K562 (cell line): ENCODE data around the gene RARRES2. TPM values are rescaled to one million over a fixed set of nuclear protein-coding genes. Genes with fewer than 3 reads are reported as not detected.
A peak's percentile ranks its signal among the peaks of the same experiment; 100 is the strongest.

Source experiments
- CREM ChIP-seq: IDR thresholded peaks from 2 replicates; pipeline ENCODE4 v1.6.1; 2014; ENCODE audit warnings: antibody characterized with exemption, low read depth
- MAX ChIP-seq: sonication (generic); formaldehyde crosslinking; IDR thresholded peaks from 2 replicates; pipeline ENCODE4 v1.9.0; 2022; ENCODE audit warnings: mild to moderate bottlenecking, missing genetic modification reagents
- NR2C1 ChIP-seq, 2 experiments: fragments of 450-650 bp; IDR thresholded peaks; 2 replicates each; pipeline ENCODE4 v1.6.1; 2017; ENCODE audit warnings: mild to moderate bottlenecking in 2 of 2, antibody characterized with exemption in 1 of 2, inconsistent platforms in 1 of 2, missing compliant biosample characterization in 1 of 2, missing genetic modification characterization in 1 of 2
- U2AF2 ChIP-seq: fragments of 200-400 bp; formaldehyde crosslinking; optimal IDR thresholded peaks from 2 replicates; pipeline ENCODE3; 2017; ENCODE audit warnings: low read depth, mild to moderate bottlenecking, low read length
- polyA plus RNA-seq, 8 experiments: library from polyadenylated mRNA; depleted of rRNA in 4 of 8; stranded (reverse) in 5 of 8; unstranded in 3 of 8; fragments of >200 nt; fragmentation: Nextera tagmentation in 2 of 8; fragmentation: Illumina TruSeq in 1 of 8; extraction: Ambion mirVana in 2 of 8; extraction: Trizol in 1 of 8; gene quantifications; 2 replicates each; pipeline versions ENCODE4 v1.2.1 to v1.2.3, GENCODE V29; 2011 to 2014; ENCODE audit warnings: inconsistent platforms in 1 of 8, missing spikeins in 1 of 8
- total RNA-seq, 7 experiments: library from RNA; depleted of rRNA in 6 of 7; stranded (reverse); fragments of >200 nt in 6 of 7; fragmentation: Illumina TruSeq in 2 of 7; extraction: Trizol in 2 of 7; gene quantifications; 2 replicates each; pipeline versions ENCODE4 v1.2.1 to v1.2.3, GENCODE V29; 2011 to 2021; ENCODE audit warnings: low replicate concordance in 1 of 7
- TF ChIP-seq, protein P1 (sequence below): fragments of 450-650 bp; formaldehyde crosslinking; IDR thresholded peaks from 2 replicates; pipeline ENCODE4 v1.4.0; 2022; ENCODE audit warnings: missing genetic modification characterization
- TF ChIP-seq, protein P2 (sequence below): fragments of 450-650 bp; IDR thresholded peaks from 2 replicates; pipeline ENCODE4 v1.6.1; 2017; ENCODE audit warnings: antibody characterized with exemption, mild to moderate bottlenecking
- TF ChIP-seq, protein P3 (sequence below): fragments of 450-650 bp; IDR thresholded peaks from 2 replicates; pipeline ENCODE4 v1.6.1; 2018; ENCODE audit not compliant: partially characterized antibody
- TF ChIP-seq, protein P4 (sequence below): sonication (generic); formaldehyde crosslinking; IDR thresholded peaks from 2 replicates; pipeline ENCODE4 v1.8.0; 2022; ENCODE audit warnings: mild to moderate bottlenecking, missing genetic modification reagents

Gene RARRES2
- total and polyA plus RNA-seq, 9 of the 15 experiments (the other 6 are each of a cell fraction or from before 2014, with no cell fraction given), result 0.11 to 1.7 (median 0.23) TPM; not detected in 6

GRCh38 chr7:150369748-150370501 lies 28.5 kb upstream of the RARRES2 start (continued):
- TF ChIP-seq CREM (no peak), MAX (CRISPR knock-in tag) (no peak), U2AF2 (no peak), NR2C1 (IDR thresholded peaks at IDR 0.05) (no peak), NR2C1 (tag; IDR thresholded peaks at IDR 0.05) (no peak)
- TF ChIP-seq, protein P1, sequence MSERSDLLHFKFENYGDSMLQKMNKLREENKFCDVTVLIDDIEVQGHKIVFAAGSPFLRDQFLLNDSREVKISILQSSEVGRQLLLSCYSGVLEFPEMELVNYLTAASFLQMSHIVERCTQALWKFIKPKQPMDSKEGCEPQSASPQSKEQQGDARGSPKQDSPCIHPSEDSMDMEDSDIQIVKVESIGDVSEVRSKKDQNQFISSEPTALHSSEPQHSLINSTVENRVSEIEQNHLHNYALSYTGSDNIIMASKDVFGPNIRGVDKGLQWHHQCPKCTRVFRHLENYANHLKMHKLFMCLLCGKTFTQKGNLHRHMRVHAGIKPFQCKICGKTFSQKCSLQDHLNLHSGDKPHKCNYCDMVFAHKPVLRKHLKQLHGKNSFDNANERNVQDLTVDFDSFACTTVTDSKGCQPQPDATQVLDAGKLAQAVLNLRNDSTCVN (CRISPR knock-in tag), result no peak
- TF ChIP-seq, protein P2, sequence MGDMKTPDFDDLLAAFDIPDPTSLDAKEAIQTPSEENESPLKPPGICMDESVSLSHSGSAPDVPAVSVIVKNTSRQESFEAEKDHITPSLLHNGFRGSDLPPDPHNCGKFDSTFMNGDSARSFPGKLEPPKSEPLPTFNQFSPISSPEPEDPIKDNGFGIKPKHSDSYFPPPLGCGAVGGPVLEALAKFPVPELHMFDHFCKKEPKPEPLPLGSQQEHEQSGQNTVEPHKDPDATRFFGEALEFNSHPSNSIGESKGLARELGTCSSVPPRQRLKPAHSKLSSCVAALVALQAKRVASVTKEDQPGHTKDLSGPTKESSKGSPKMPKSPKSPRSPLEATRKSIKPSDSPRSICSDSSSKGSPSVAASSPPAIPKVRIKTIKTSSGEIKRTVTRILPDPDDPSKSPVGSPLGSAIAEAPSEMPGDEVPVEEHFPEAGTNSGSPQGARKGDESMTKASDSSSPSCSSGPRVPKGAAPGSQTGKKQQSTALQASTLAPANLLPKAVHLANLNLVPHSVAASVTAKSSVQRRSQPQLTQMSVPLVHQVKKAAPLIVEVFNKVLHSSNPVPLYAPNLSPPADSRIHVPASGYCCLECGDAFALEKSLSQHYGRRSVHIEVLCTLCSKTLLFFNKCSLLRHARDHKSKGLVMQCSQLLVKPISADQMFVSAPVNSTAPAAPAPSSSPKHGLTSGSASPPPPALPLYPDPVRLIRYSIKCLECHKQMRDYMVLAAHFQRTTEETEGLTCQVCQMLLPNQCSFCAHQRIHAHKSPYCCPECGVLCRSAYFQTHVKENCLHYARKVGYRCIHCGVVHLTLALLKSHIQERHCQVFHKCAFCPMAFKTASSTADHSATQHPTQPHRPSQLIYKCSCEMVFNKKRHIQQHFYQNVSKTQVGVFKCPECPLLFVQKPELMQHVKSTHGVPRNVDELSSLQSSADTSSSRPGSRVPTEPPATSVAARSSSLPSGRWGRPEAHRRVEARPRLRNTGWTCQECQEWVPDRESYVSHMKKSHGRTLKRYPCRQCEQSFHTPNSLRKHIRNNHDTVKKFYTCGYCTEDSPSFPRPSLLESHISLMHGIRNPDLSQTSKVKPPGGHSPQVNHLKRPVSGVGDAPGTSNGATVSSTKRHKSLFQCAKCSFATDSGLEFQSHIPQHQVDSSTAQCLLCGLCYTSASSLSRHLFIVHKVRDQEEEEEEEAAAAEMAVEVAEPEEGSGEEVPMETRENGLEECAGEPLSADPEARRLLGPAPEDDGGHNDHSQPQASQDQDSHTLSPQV, result no peak
- TF ChIP-seq, protein P3, sequence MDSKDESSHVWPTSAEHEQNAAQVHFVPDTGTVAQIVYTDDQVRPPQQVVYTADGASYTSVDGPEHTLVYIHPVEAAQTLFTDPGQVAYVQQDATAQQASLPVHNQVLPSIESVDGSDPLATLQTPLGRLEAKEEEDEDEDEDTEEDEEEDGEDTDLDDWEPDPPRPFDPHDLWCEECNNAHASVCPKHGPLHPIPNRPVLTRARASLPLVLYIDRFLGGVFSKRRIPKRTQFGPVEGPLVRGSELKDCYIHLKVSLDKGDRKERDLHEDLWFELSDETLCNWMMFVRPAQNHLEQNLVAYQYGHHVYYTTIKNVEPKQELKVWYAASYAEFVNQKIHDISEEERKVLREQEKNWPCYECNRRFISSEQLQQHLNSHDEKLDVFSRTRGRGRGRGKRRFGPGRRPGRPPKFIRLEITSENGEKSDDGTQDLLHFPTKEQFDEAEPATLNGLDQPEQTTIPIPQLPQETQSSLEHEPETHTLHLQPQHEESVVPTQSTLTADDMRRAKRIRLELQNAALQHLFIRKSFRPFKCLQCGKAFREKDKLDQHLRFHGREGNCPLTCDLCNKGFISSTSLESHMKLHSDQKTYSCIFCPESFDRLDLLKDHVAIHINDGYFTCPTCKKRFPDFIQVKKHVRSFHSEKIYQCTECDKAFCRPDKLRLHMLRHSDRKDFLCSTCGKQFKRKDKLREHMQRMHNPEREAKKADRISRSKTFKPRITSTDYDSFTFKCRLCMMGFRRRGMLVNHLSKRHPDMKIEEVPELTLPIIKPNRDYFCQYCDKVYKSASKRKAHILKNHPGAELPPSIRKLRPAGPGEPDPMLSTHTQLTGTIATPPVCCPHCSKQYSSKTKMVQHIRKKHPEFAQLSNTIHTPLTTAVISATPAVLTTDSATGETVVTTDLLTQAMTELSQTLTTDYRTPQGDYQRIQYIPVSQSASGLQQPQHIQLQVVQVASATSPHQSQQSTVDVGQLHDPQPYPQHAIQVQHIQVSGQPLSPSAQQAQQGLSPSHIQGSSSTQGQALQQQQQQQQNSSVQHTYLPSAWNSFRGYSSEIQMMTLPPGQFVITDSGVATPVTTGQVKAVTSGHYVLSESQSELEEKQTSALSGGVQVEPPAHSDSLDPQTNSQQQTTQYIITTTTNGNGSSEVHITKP, result no peak
- TF ChIP-seq, protein P4, sequence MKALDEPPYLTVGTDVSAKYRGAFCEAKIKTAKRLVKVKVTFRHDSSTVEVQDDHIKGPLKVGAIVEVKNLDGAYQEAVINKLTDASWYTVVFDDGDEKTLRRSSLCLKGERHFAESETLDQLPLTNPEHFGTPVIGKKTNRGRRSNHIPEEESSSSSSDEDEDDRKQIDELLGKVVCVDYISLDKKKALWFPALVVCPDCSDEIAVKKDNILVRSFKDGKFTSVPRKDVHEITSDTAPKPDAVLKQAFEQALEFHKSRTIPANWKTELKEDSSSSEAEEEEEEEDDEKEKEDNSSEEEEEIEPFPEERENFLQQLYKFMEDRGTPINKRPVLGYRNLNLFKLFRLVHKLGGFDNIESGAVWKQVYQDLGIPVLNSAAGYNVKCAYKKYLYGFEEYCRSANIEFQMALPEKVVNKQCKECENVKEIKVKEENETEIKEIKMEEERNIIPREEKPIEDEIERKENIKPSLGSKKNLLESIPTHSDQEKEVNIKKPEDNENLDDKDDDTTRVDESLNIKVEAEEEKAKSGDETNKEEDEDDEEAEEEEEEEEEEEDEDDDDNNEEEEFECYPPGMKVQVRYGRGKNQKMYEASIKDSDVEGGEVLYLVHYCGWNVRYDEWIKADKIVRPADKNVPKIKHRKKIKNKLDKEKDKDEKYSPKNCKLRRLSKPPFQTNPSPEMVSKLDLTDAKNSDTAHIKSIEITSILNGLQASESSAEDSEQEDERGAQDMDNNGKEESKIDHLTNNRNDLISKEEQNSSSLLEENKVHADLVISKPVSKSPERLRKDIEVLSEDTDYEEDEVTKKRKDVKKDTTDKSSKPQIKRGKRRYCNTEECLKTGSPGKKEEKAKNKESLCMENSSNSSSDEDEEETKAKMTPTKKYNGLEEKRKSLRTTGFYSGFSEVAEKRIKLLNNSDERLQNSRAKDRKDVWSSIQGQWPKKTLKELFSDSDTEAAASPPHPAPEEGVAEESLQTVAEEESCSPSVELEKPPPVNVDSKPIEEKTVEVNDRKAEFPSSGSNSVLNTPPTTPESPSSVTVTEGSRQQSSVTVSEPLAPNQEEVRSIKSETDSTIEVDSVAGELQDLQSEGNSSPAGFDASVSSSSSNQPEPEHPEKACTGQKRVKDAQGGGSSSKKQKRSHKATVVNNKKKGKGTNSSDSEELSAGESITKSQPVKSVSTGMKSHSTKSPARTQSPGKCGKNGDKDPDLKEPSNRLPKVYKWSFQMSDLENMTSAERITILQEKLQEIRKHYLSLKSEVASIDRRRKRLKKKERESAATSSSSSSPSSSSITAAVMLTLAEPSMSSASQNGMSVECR (CRISPR knock-in tag), result 0 out of 2 replicates have a peak, but pooled peaks have one; percentile 49
- TF ChIP-seq, all 486 proteins: peak for 23
